Cardiac fibroblast (primary cell): Measurements from ENCODE around the gene ADARB1.

Source experiments
- DNase-seq, 2 donors: peaks; one replicate each; pipeline versions ENCODE4 v3.0.0 to v3.0.0-alpha.2; 2010; ENCODE audit warnings: low read depth in 2 of 2
- H3K4me3 ChIP-seq, 2 donors: replicated peaks in 1 of 2; 1 replicate in 1 of 2; 2 replicates in 1 of 2; pipeline ENCODE4 v1.5.1; 2011; ENCODE audit warnings: low read depth in 2 of 2, low read length in 2 of 2, mild to moderate bottlenecking in 2 of 2, moderate library complexity in 1 of 2
- CTCF ChIP-seq: IDR thresholded peaks from one replicate; pipeline ENCODE4 v1.5.1; 2011; ENCODE audit warnings: low read depth, mild to moderate bottlenecking, low read length, inconsistent platforms

The ADARB1 gene

GRCh38 chr21:45207839-45208626, 133.7 kb downstream of the ADARB1 start:
- no peak for TF ChIP-seq CTCF
- no peak overlapping the region for H3K4me3 ChIP-seq
- DNase-seq = no peak

DNA sequence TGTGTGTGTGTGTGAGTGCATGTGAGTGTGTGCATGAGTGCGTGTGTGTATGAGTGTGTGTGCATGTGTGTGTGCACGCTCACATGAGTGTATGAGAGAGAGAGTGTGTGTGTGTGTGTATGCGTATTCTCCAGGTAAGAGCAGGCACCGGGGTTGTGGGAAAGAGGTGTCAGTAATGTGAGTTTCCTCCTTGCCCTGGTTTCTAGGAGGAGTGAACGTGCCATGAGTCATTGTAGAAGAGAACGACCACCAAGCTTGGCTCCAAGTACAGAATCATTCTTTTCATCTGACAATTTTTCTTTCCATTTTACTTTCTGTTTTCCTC, 134.2 kb downstream of the ADARB1 start:
- no peak for TF ChIP-seq CTCF
- peak in 1 of 2 donors; percentile 21 for DNase-seq
- H3K4me3 ChIP-seq = no peak overlapping the region

- no peak for TF ChIP-seq CTCF
- H3K4me3 ChIP-seq = no peak overlapping the region
- DNase-seq = peak; percentile 57 to 80
Observed at GRCh38 chr21:45209046-45209445, 134.7 kb downstream of the ADARB1 start.

GRCh38 chr21:45209685-45210284, 135.4 kb downstream of the ADARB1 start:
- H3K4me3 ChIP-seq = no peak overlapping the region
- no peak for DNase-seq
- TF ChIP-seq CTCF = no peak

DNA sequence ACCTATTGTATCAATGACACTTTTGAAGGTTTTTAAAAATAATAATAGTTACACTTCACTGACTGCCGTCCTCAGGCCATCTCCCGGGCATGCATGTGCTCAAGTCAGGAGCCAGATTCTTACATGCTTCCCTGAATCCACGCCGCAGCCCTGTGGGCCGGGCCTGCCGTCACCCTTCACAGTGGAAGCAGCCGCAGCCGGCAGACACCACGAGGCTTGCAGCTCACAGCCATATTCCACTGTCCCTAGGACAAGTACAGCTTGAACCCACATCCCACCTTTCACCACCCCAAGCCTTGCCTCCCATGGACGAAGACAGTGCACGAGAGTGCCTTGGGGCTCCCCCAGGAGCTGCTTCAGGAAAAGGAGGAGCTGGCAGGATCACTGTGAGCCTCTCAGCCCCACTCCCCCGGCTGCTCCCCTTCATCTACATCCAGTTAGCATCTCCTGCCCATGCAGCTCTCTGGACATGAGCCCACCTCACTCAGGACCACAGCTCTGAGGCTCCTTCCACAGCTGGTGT, 136.1 kb downstream of the ADARB1 start:
- H3K4me3 ChIP-seq = no peak overlapping the region
- no peak for DNase-seq
- no peak for TF ChIP-seq CTCF

DNA sequence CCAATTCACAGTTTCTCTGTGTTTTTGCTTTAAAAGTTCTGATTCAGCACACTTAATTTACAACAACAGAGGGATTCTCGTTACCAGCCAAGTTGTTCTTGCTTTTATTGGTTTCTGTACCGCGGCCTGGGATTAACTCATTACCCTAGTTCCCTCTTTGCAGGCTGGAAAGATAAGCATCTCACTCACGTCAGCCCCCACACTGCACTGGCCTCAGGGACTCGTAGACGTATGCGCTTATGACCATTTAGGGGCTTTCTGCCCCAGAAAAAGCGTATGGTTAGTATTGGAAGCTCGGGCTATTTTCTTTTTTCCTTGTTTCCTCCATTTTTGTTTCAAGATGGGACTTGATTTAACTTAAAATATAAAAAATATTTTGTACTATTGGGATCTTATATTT, 137.3 kb downstream of the ADARB1 start:
- no peak for DNase-seq
- H3K4me3 ChIP-seq = no peak overlapping the region
- no peak for TF ChIP-seq CTCF

GRCh38 chr21:45213392-45213791, 139.0 kb downstream of the ADARB1 start:
- no peak for DNase-seq
- no peak for TF ChIP-seq CTCF
- no peak overlapping the region for H3K4me3 ChIP-seq
